ENCODE data around the gene MAPKBP1. TPM values are rescaled to one million over a fixed set of nuclear protein-coding genes. Genes with fewer than 3 reads are reported as not detected.
A peak's percentile ranks its signal among the peaks of the same experiment; 100 is the strongest.

MAPKBP1 gene
- total and polyA plus RNA-seq, 9 of the 15 experiments (the other 6 are each of a cell fraction or from before 2014, with no cell fraction given): 0.15 to 9.5 (median 4.5) TPM

GRCh38 chr15:41790169-41790568 lies 15.9 kb downstream of the MAPKBP1 start:
- intact Hi-C loops (cut with micrococcal nuclease): no loop called here
- CTCF ChIA-PET (ENCODE audit: low intra/inter-chr PET ratio): no interaction called here
- TF ChIP-seq ARID3A (IDR thresholded peaks at IDR 0.05; ENCODE audit: borderline replicate concordance, low read depth, low read length) (0 out of 2 replicates have a peak, but pooled peaks have one; percentile 24), MEIS2 (IDR thresholded peaks at IDR 0.05; ENCODE audit: partially characterized antibody) (no peak), CBFA2T2 (conservative IDR thresholded peaks at IDR 0.05) (peak; percentile 60), SPI1 (IDR thresholded peaks at IDR 0.05; ENCODE audit: borderline replicate concordance, low read depth, low read length) (peak; percentile 55; the same call in 1 of the 2 replicates), GATA2 (CRISPR knock-in tag; IDR thresholded peaks at IDR 0.05) (no peak), IRF1 (CRISPR knock-in tag; IDR thresholded peaks at IDR 0.05; ENCODE audit: borderline replicate concordance) (no peak), FOXM1 (IDR thresholded peaks at IDR 0.05; ENCODE audit: low read depth) (peak; percentile 45; the same call in 1 of the 2 replicates), FOXM1 (CRISPR knock-in tag; IDR thresholded peaks at IDR 0.05; ENCODE audit: low read depth) (no peak), KDM1A (IDR thresholded peaks at IDR 0.05) (peak; percentile 58 to 68; a peak in 3 of 4 replicates), HDAC1 (IDR thresholded peaks at IDR 0.05) (0 out of 4 replicates have a peak, but pooled peaks of 1 of the 2 experiments have one; percentile 38), MTA1 (IDR thresholded peaks at IDR 0.05; ENCODE audit: borderline replicate concordance) (no peak), RCOR1 (IDR thresholded peaks at IDR 0.05; ENCODE audit: borderline replicate concordance in 1 of 2, low read depth in 2 of 2, low read length in 2 of 2) (peak in 1 of 2 experiments; percentile 53; a peak in 1 of 4 replicates), ARID1B (IDR thresholded peaks at IDR 0.05) (peak; percentile 36), ZNF57 (CRISPR knock-in tag; IDR thresholded peaks at IDR 0.05) (no peak), TEAD4 (IDR thresholded peaks at IDR 0.05; ENCODE audit: low read length) (peak; percentile 83), TEAD4 (CRISPR knock-in tag; IDR thresholded peaks at IDR 0.05; ENCODE audit: borderline replicate concordance) (no peak), ZNF408 (CRISPR knock-in tag; IDR thresholded peaks at IDR 0.05; ENCODE audit: low read depth) (no peak), ZBED1 (IDR thresholded peaks at IDR 0.05) (no peak), KLF16 (IDR thresholded peaks at IDR 0.05) (peak; percentile 52; the same call in 1 of the 2 replicates), MTA2 (IDR thresholded peaks at IDR 0.05; ENCODE audit: low read depth) (no peak), CBFA2T3 (IDR thresholded peaks at IDR 0.05) (peak; percentile 83), SNIP1 (IDR thresholded peaks at IDR 0.05; ENCODE audit: low read depth) (no peak), PML (IDR thresholded peaks at IDR 0.05; ENCODE audit: low read length) (0 out of 2 replicates have a peak, but pooled peaks have one; percentile 40), NFIC (IDR thresholded peaks at IDR 0.05) (peak; percentile 10; the same call in 1 of the 2 replicates), NCOR1 (IDR thresholded peaks at IDR 0.05) (peak; percentile 15; the same call in 1 of the 2 replicates)

More at GRCh38 chr15:41790169-41790568, 15.9 kb downstream of the MAPKBP1 start:
- peak overlapping the region; percentile 60; the same call in 1 of the 2 replicates for H3K4me2 ChIP-seq (ENCODE audit: insufficient read depth, low read length)
- H3K4me1 ChIP-seq (replicated peaks in 1 of 2; ENCODE audit: control insufficient read depth in 2 of 2, insufficient read depth in 2 of 2, low read length in 2 of 2): peaks cover 30 to 53% of the 10 kb centered on the region in 2 experiments
- peak overlapping the region; percentile 4 for H3K4me3 ChIP-seq
- DNase-seq (ENCODE audit: extremely low read depth in 1 of 4, low spot score in 3 of 4) (peak in 3 of 4 experiments; percentile 33 to 53 (median 43)), FAIRE-seq (peak; percentile 11), ATAC-seq (peak; percentile 72)
- H3K27ac ChIP-seq (ENCODE audit: extremely low read depth, low read depth, low read length): peak overlapping the region; percentile 64; the same call in 1 of the 3 replicates
- 0% methylated on average over 3 of the region's 3 CpGs for WGBS (ENCODE audit: insufficient coverage, low coverage, missing lambda C conversion rate)
- no peaks in the 10 kb centered on the region for H3K36me3 ChIP-seq (ENCODE audit: control insufficient read depth, insufficient read depth, low read length)
- POLR2A ChIA-PET: interaction anchor here (0.5 to 2.5 kb wide), 13 partner anchors 10 to 1021 kb away, joined by 3 to 7 read pairs (median 3); partner anchors contain the start of genes C15orf62, MAPKBP1 and MGA
- no peaks in the 10 kb centered on the region for H3K9me3 ChIP-seq (replicated peaks; ENCODE audit: control insufficient read depth, insufficient read depth, low read depth, low read length)
- H2AFZ ChIP-seq (ENCODE audit: low read depth, low read length): no peak overlapping the region
- peak overlapping the region in 1 of 2 experiments; percentile 56; a peak in 2 of 4 replicates for H3K9ac ChIP-seq (ENCODE audit: insufficient read depth in 1 of 2, low read depth in 2 of 2, low read length in 2 of 2)
- BruUV-seq (replicated peaks): no TSS peak
- peaks cover 5% of the 10 kb centered on the region for H3K9me1 ChIP-seq (ENCODE audit: control insufficient read depth, insufficient read depth, low read length)
- H3K79me2 ChIP-seq (ENCODE audit: control insufficient read depth, insufficient read depth, low read length): 0 out of 3 replicates have a peak, but pooled peaks cover 5% of the 10 kb centered on the region
- no peaks in the 10 kb centered on the region for H3K27me3 ChIP-seq (ENCODE audit: control insufficient read depth in 2 of 2, insufficient read depth in 2 of 2, low read length in 2 of 2)
- in situ Hi-C loops (cut with MboI): no loop called here
- H4K20me1 ChIP-seq (replicated peaks; ENCODE audit: control insufficient read depth, insufficient read depth, low read length): peaks cover 16% of the 10 kb centered on the region

Measured in K562 (cell line).